H9 (cell line): ENCODE measurements around the gene DOK6. TPM values are rescaled to one million over a fixed set of nuclear protein-coding genes. Genes with fewer than 3 reads are reported as not detected.

Experiments
- DNase-seq: peaks from one replicate; pipeline ENCODE4 v3.0.0-alpha.2; 2017
- H2AFZ ChIP-seq: one replicate; pipeline ENCODE4 v1.6.1; 2013; ENCODE audit warnings: mild to moderate bottlenecking, low read length, control low read depth, moderate library complexity
- H2AK5ac ChIP-seq: 2 replicates; pipeline ENCODE4 v1.6.1; 2013; ENCODE audit warnings: low read length, control low read depth, mixed read lengths; ENCODE audit not compliant: insufficient read length
- H2BK120ac ChIP-seq: one replicate; pipeline ENCODE4 v1.6.1; 2013; ENCODE audit warnings: low read depth, mild to moderate bottlenecking, low read length, control low read depth, inconsistent platforms; ENCODE audit not compliant: poor library complexity, severe bottlenecking
- H2BK12ac ChIP-seq: 2 replicates; pipeline ENCODE4 v1.6.1; 2013; ENCODE audit warnings: low read length, control low read depth, mixed read lengths, low read depth; ENCODE audit not compliant: insufficient read length
- H2BK15ac ChIP-seq: 2 replicates; pipeline ENCODE4 v1.6.1; 2013; ENCODE audit warnings: low read depth, low read length, control low read depth
- H2BK20ac ChIP-seq: one replicate; pipeline ENCODE4 v1.6.1; 2013; ENCODE audit warnings: low read depth, mild to moderate bottlenecking, low read length, control low read depth, inconsistent platforms; ENCODE audit not compliant: poor library complexity, severe bottlenecking
- H2BK5ac ChIP-seq: 2 replicates; pipeline ENCODE4 v1.6.1; 2013; ENCODE audit warnings: low read length, control low read depth, mixed read lengths; ENCODE audit not compliant: insufficient read length
- H3K14ac ChIP-seq: 2 replicates; pipeline ENCODE4 v1.6.1; 2013; ENCODE audit warnings: low read length, control low read depth; ENCODE audit not compliant: insufficient read depth
- H3K18ac ChIP-seq: 2 replicates; pipeline ENCODE4 v1.6.1; 2013; ENCODE audit warnings: low read depth, mild to moderate bottlenecking, mixed read lengths, low read length, control low read depth; ENCODE audit not compliant: insufficient read length
- H3K23ac ChIP-seq: 2 replicates; pipeline ENCODE4 v1.6.1; 2013; ENCODE audit warnings: low read length, control low read depth, mixed read lengths, low read depth; ENCODE audit not compliant: insufficient read length
- H3K23me2 ChIP-seq: 2 replicates; pipeline ENCODE4 v1.6.1; 2013; ENCODE audit warnings: low read depth, mild to moderate bottlenecking, mixed read lengths, low read length, control low read depth; ENCODE audit not compliant: insufficient read length, poor library complexity, severe bottlenecking
- H3K27ac ChIP-seq: 2 replicates; pipeline ENCODE4 v1.5.1; 2013; ENCODE audit warnings: low read length, control low read depth, mixed read lengths, low read depth; ENCODE audit not compliant: insufficient read length
- H3K27me3 ChIP-seq: 2 replicates; pipeline ENCODE4 v1.6.1; 2013; ENCODE audit warnings: low read length, control low read depth, inconsistent platforms; ENCODE audit not compliant: insufficient read depth
- H3K4ac ChIP-seq: 2 replicates; pipeline ENCODE4 v1.6.1; 2013; ENCODE audit warnings: low read depth, mild to moderate bottlenecking, control low read depth, inconsistent platforms, low read length, moderate library complexity
- H3K4me1 ChIP-seq: 2 replicates; pipeline ENCODE4 v1.6.1; 2013; ENCODE audit warnings: low read length, control low read depth, inconsistent platforms; ENCODE audit not compliant: insufficient read depth
- H3K4me2 ChIP-seq: 2 replicates; pipeline ENCODE4 v1.6.1; 2013; ENCODE audit warnings: low read length, control low read depth, mixed read lengths; ENCODE audit not compliant: insufficient read length, insufficient read depth
- H3K56ac ChIP-seq: 2 replicates; pipeline ENCODE4 v1.6.1; 2013; ENCODE audit warnings: low read depth, mild to moderate bottlenecking, mixed read lengths, low read length, control low read depth; ENCODE audit not compliant: insufficient read length
- H3K79me1 ChIP-seq: 2 replicates; pipeline ENCODE4 v1.6.1; 2013; ENCODE audit warnings: low read depth, mild to moderate bottlenecking, moderate library complexity, low read length, control low read depth, inconsistent platforms; ENCODE audit not compliant: insufficient read depth, poor library complexity, severe bottlenecking
- H3K79me2 ChIP-seq: 2 replicates; pipeline ENCODE4 v1.6.1; 2013; ENCODE audit warnings: low read length, control low read depth, inconsistent platforms; ENCODE audit not compliant: insufficient read depth
- H3K9ac ChIP-seq: 2 replicates; pipeline ENCODE4 v1.6.1; 2013; ENCODE audit warnings: low read length, control low read depth, mixed read lengths; ENCODE audit not compliant: insufficient read length; ENCODE audit errors: extremely low read depth
- H3K9me3 ChIP-seq: one replicate; pipeline ENCODE4 v1.6.1; 2013; ENCODE audit warnings: low read depth, low read length, inconsistent platforms; ENCODE audit not compliant: control insufficient read depth
- H3T11ph ChIP-seq: one replicate; pipeline ENCODE4 v1.6.1; 2013; ENCODE audit warnings: mild to moderate bottlenecking, low read length, control low read depth, inconsistent platforms
- H4K20me1 ChIP-seq: one replicate; pipeline ENCODE4 v1.6.1; 2013; ENCODE audit not compliant: control insufficient read depth, insufficient read length, insufficient read depth
- H4K5ac ChIP-seq: 2 replicates; pipeline ENCODE4 v1.6.1; 2013; ENCODE audit warnings: low read depth, mild to moderate bottlenecking, mixed read lengths, low read length, control low read depth; ENCODE audit not compliant: insufficient read length
- H4K8ac ChIP-seq: replicated peaks from 2 replicates; pipeline ENCODE4 v1.6.1; 2013; ENCODE audit warnings: low read length, control low read depth, mixed read lengths, low read depth; ENCODE audit not compliant: insufficient read length
- H4K91ac ChIP-seq: 2 replicates; pipeline ENCODE4 v1.6.1; 2013; ENCODE audit warnings: low read depth, mild to moderate bottlenecking, moderate library complexity, mixed read lengths, low read length, control low read depth; ENCODE audit not compliant: insufficient read length
- H3K27ac Mint-ChIP-seq, 3 experiments: 2 replicates in 2 of 3; 3 replicates in 1 of 3; pipeline ENCODE4 v1.8.0; 2020 to 2021; ENCODE audit warnings: mixed read lengths in 3 of 3, mild to moderate bottlenecking in 1 of 3, moderate library complexity in 1 of 3
- H3K27me3 Mint-ChIP-seq: 2 replicates; pipeline ENCODE4 v1.8.0; 2021; ENCODE audit warnings: low read depth, mild to moderate bottlenecking, moderate library complexity, mixed read lengths
- H3K36me3 Mint-ChIP-seq, 3 experiments: 2 replicates in 2 of 3; 3 replicates in 1 of 3; pipeline ENCODE4 v1.8.0; 2020 to 2021; ENCODE audit warnings: low read depth in 3 of 3, mixed read lengths in 3 of 3; ENCODE audit not compliant: insufficient read depth in 1 of 3
- H3K4me1 Mint-ChIP-seq, 2 experiments: 2 replicates each; pipeline ENCODE4 v1.8.0; 2020; ENCODE audit warnings: mixed read lengths in 2 of 2
- H3K4me3 Mint-ChIP-seq, 2 experiments: 2 replicates in 1 of 2; 3 replicates in 1 of 2; pipeline ENCODE4 v1.8.0; 2020 to 2021; ENCODE audit warnings: mild to moderate bottlenecking in 2 of 2, mixed read lengths in 2 of 2, moderate library complexity in 1 of 2
- H3K9me3 Mint-ChIP-seq, 2 experiments: 2 replicates in 1 of 2; 3 replicates in 1 of 2; pipeline ENCODE4 v1.8.0; 2020; ENCODE audit warnings: mild to moderate bottlenecking in 2 of 2, mixed read lengths in 2 of 2, moderate library complexity in 1 of 2
- WGBS: extraction: QIAGEN DNeasy Blood & Tissue Kit; methylation state at CpG from one replicate; pipeline ENCODE4 v1.1.7; 2013; ENCODE audit warnings: missing lambda C conversion rate, low lambda C conversion rate, mixed read lengths; ENCODE audit not compliant: insufficient read length; ENCODE audit errors: extremely low coverage; 5-methylcytosine and 5-hydroxymethylcytosine counted together
- total RNA-seq: library from RNA; stranded (reverse); gene quantifications from 2 replicates; pipeline ENCODE4 v1.2.1, GENCODE V29; 2021
- TF ChIP-seq, protein P1 (sequence below): fragments of 200-600 bp; sonication (generic); conservative IDR thresholded peaks from 3 replicates; pipeline ENCODE4 v1.8.0; 2021; ENCODE audit warnings: antibody characterized with exemption, mild to moderate bottlenecking

DOK6 gene
- total RNA-seq, 1 experiment from 2014 or later, result 0.20 TPM

DNA sequence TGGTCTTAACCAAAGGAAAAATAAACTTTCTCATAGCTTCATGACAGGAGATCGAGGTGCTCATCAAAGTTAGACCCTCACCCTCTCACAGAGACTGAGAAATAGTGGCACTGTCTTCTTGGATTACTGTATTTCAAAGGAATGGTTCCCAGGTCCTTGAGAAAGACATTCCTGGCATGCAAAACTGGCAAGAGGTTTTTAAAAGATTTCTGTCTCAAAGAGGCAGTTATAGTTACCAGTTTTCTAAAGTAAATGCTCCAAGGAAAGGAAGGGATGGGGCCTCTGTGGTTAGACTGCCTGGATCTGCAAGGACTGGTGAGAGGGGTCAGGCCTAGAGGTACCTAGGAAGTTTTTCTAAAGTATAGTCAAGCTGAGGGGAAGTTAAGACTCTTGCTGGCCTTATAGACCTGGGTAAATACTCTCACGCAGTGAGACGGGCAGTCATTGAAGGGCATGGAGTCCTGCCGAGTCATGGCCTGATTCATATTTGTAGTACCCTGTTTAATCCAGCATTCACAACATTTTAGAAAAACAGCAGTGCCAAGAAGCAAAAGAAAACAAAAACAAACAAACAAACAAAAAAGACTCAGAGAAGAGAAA lies 226.1 kb downstream of the DOK6 start:
- no peaks in the 10 kb centered on the region for H3K27me3 ChIP-seq
- H3K4me1 ChIP-seq, result no peaks in the 10 kb centered on the region
- H3K9me3 ChIP-seq, result no peaks in the 10 kb centered on the region
- H3K14ac ChIP-seq, result no peak overlapping the region
- H3K9ac ChIP-seq, result no peak overlapping the region
- H3K23me2 ChIP-seq, result no peaks in the 10 kb centered on the region
- no peak overlapping the region for H2BK120ac ChIP-seq
- H4K91ac ChIP-seq, result no peak overlapping the region
- H3K36me3 Mint-ChIP-seq, result no peaks in the 10 kb centered on the region; a peak in 1 of 7 replicates
- H2BK12ac ChIP-seq, result no peak overlapping the region
- no peak overlapping the region for H3T11ph ChIP-seq
- peaks cover 0 to 6% of the 10 kb centered on the region in 2 experiments; a peak in 2 of 4 replicates for H3K4me1 Mint-ChIP-seq
- H3K4me3 Mint-ChIP-seq, result no peak overlapping the region
- no peaks in the 10 kb centered on the region for H3K79me2 ChIP-seq
- no peak overlapping the region for H4K5ac ChIP-seq
- no peak overlapping the region for H3K4me2 ChIP-seq
- H4K8ac ChIP-seq, result no peak overlapping the region
- H3K23ac ChIP-seq, result no peak overlapping the region
- TF ChIP-seq, protein P1, sequence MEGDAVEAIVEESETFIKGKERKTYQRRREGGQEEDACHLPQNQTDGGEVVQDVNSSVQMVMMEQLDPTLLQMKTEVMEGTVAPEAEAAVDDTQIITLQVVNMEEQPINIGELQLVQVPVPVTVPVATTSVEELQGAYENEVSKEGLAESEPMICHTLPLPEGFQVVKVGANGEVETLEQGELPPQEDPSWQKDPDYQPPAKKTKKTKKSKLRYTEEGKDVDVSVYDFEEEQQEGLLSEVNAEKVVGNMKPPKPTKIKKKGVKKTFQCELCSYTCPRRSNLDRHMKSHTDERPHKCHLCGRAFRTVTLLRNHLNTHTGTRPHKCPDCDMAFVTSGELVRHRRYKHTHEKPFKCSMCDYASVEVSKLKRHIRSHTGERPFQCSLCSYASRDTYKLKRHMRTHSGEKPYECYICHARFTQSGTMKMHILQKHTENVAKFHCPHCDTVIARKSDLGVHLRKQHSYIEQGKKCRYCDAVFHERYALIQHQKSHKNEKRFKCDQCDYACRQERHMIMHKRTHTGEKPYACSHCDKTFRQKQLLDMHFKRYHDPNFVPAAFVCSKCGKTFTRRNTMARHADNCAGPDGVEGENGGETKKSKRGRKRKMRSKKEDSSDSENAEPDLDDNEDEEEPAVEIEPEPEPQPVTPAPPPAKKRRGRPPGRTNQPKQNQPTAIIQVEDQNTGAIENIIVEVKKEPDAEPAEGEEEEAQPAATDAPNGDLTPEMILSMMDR, result no peak
- no peak overlapping the region for H2AFZ ChIP-seq
- no peak overlapping the region for H2AK5ac ChIP-seq
- no peak overlapping the region for H3K18ac ChIP-seq
- no peak overlapping the region for H2BK15ac ChIP-seq
- H3K27ac ChIP-seq, result no peak overlapping the region
- H3K9me3 Mint-ChIP-seq, result no peaks in the 10 kb centered on the region
- WGBS, result no CpG with 5 or more reads among the region's 4 CpGs
- H2BK20ac ChIP-seq, result no peak overlapping the region
- H3K56ac ChIP-seq, result no peak overlapping the region
- no peak for DNase-seq
- H3K79me1 ChIP-seq, result no peaks in the 10 kb centered on the region
- peak overlapping the region; percentile 29 to 86 (median 65); a peak in 3 of 7 replicates for H3K27ac Mint-ChIP-seq
- no peak overlapping the region for H3K4ac ChIP-seq
- no peaks in the 10 kb centered on the region for H3K27me3 Mint-ChIP-seq
- no peak overlapping the region for H2BK5ac ChIP-seq
- no peaks in the 10 kb centered on the region for H4K20me1 ChIP-seq
